Ramos (cell line): Measurements from ENCODE around the gene MSI2.
"Not testable (repeated sequence)": the region's sequence is repeated elsewhere in the genome, so short reads cannot be mapped to it uniquely, and the experiment has no call there.

Experiments used
- in situ Hi-C: fragments of 300-500 bp; cut with MboI; formaldehyde crosslinking; loops from one replicate; pipeline ENCODE4 v1.14.3; 2022; ENCODE audit warnings: low sequenced_read_pairs; ENCODE audit not compliant: unreplicated experiment

Gene MSI2

GRCh38 chr17:57487573-57487972 is 231.2 kb downstream of the MSI2 start:
- in situ Hi-C loops: no loop called here

DNA sequence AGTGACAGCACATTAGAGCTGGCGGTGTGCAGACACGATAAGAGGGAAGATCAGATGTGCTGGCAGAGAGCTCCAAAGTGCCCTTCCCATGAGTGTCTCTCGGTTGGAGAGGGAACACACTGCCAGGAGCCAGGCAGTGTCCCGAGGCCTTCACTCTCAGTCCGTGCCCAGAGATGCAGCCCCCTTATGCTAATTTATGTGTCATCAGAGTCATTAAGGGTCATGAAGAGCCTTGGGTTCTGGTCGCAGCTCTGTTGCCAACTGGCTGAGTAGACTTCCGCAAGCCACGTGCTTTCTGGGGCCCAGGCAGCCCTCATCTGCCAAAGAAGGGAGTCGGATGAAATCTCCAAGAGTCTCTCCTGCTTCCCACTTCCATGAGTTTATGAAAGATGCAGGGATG is 232.5 kb downstream of the MSI2 start:
- in situ Hi-C loops: no loop called here

DNA sequence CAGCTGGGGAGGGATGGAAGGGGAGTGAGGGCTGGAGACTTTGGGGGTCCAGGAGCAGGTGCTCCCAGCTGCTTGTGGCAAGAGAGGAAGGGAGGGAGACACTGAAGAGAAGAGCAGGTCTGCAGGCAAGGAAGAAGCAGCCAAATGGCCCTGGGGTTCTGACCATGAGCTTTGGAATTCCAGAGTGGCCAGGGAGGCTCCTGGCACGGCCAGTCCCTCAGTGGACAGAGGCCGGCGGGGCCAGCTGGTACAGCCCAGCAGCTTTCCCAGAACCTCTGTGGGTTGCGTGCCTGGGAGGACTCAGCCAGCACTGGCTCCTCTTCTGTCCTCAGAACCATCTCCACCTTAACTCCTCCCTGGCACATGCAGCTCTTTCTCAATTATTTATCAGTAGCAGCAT is 233.0 kb downstream of the MSI2 start:
- in situ Hi-C loops: no loop called here

DNA sequence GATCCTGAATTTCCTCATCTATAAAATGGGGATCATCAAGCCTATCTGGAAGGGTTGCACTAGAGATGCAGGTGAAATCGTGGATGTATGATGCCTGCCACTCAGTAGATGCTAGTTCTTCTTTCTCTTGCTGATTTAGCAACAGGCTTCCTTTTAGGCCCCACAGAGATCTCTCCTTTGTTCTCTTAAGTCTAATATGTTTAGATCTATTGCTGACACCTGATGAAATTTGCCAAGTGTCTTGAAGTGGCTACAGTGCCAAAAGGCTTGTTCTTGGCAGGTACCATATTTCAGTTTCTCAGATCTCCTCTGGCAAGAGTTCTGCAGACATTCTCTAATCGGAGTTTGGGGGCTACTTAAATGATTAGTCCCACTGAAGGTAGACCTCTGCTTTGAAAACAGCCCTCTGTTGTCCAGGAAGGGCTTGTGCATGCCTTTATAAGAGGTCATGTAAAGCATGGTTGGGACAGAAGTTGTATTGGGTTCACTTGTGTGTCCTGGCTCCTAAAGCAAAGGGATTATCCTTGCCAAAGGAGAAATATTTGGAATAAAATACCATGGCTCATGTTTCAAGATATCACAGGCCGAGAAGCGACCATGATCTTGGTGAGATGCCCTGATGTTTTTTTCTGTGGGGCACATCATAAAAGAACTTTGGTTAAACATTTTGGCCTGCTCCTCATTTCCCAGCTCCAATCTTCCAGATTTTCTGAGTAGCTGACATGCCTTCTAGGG is 234.0 kb downstream of the MSI2 start:
- in situ Hi-C loops: no loop called here

DNA sequence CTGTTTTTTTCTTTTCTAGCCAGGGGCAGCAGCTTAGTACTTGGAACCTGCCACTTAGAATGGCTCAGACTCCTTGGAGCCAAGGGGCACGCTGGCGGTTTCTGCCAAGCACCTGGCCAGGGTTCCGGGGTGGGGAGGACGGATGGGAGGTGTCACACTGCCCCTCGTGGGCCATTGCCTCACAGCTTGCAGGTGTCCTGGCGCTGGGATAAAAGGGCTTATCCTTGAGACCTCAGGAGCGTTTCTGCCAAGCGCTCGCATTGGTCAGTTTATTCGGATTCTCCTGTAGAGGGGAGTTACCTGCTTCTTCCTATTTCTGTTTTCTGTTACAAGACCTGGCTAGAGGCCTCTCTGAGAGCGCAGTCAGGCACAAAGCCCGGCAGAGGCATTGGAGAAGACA is 234.6 kb downstream of the MSI2 start:
- in situ Hi-C loops: no loop called here

GRCh38 chr17:57493171-57493570 is 236.8 kb downstream of the MSI2 start:
- in situ Hi-C loops: no loop called here

DNA sequence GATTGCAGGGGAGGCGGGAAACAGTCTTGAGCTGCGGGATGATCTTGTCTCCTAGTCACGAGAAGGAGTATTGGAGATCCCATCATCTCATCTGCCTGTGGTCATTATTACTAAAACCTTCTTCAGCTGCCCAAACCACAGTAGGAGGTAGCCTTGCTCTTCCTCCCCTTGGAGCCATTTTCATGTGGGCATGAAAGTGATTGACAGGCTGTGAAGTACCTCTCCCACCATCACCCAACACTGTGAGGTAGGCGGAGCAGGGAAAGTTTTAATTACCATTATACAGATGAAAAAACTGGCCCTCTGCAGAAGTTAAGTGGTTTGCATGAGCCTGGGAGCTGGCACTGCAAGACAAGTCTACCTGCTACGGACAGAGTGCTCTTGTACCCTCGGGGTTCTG is 237.3 kb downstream of the MSI2 start:
- in situ Hi-C loops: no loop called here

- in situ Hi-C loops: no loop called here
These were observed 238.1 kb downstream of the MSI2 start for GRCh38 chr17:57494443-57494842.

DNA sequence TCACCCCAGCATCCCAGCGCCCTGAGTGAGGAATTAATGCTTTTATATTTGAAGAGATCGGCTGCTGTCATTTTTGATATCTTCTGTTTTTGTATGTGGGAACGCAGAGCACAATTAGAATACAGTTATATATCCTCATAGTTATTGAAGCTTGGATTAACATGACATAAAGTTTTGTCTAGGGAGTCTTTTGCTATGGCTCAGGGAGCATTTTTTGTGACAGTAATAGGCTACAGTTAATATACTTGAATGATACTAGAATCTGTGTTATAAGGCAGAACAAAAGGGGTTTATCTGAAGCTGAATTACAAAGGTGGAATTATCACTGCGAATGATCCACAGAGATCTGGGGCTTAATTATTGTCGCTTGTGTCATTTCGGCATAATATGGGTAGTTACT is 239.4 kb downstream of the MSI2 start:
- in situ Hi-C loops: no loop called here

GRCh38 chr17:57496382-57496781 is 240.1 kb downstream of the MSI2 start:
- in situ Hi-C loops: no loop called here

- in situ Hi-C loops: no loop called here
These were observed 242.1 kb downstream of the MSI2 start for GRCh38 chr17:57498443-57498842.

GRCh38 chr17:57499221-57499620 is 242.9 kb downstream of the MSI2 start:
- in situ Hi-C loops: not testable (repeated sequence)

DNA sequence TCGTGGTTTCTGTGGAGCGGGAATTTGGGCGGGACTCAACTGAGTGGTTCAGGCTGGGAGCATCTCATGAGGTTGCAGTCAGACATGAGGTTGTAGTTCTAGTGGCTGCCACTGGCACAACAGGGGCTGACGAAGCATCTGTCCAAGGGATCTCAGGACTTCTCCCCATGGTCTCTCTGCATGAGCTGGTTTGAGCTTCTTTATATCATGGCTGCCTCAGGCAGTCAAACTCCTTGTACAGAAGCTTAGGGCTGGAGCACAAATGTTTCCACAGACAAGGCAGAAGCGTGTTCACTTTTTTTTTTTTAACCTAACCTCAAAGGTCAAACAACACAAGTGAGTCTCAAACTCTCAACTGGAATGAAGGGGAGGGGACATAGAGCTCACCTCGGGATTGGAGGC is 243.3 kb downstream of the MSI2 start:
- in situ Hi-C loops: no loop called here

DNA sequence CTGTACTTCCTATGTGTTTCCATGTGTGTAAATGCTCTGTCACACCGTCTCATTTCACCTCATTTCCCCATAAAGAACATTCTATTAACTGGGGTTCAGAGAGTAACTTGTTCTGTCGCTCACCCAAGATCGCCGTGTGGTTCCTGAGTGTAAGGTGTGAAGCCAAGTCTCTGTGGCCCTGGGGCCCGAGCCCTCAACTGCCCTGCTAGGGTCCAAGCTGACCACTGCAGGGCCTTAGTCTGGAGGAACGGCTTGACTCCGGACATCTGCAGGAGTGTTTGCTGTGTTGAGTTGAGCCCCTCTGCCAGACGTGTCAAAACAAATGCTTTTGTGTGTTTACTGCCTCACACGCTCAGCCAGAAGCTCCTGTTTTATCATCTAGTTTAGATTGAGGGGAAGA is 244.7 kb downstream of the MSI2 start:
- in situ Hi-C loops: no loop called here

DNA sequence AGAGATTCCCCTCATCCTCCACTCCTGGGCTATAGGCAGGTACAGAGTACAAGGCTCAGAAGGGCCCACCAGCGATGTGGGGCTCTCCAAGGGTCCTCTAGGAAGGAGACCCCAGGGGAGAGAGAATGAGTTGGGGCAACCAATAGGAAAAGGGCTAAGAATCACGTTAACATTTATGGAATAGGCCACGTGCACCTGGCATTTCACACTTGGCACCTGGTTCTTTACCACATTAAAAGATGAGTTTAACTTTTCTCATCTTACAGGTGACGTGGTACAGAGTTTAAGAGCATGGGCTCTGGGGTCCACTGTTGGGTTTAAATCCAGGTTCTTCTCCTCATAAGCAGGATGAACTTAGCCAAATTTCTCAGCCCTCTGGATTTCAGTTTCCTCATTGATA is 245.7 kb downstream of the MSI2 start:
- in situ Hi-C loops: no loop called here

DNA sequence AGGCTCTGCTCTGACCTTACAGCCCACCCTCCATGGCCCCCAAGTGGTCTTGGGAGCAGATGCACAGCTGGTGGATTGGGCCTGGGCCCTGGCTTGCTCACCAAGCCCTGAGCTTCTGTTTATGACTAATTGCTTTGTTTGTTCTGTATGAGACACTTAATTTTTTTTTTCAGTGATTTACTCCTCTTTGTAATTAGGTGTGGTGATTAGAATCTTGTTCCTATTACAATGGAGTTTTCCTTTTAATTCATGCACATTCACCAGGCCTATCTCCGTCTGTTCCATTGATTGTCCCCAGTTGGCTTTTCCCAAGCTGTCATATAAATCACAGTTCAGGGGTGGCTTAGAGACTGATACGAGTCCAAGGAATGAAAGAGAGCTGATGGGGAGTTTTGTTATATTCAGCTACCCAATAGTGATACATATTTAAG is 246.5 kb downstream of the MSI2 start:
- in situ Hi-C loops: no loop called here

- in situ Hi-C loops: no loop called here
These were observed 247.9 kb downstream of the MSI2 start for GRCh38 chr17:57504208-57504607.

- in situ Hi-C loops: no loop called here
These were observed 249.8 kb downstream of the MSI2 start for GRCh38 chr17:57505841-57506773.

GRCh38 chr17:57506774-57507127 is 250.4 kb downstream of the MSI2 start:
- in situ Hi-C loops: no loop called here

- in situ Hi-C loops: no loop called here
These were observed 251.5 kb downstream of the MSI2 start for GRCh38 chr17:57507828-57508227.

DNA sequence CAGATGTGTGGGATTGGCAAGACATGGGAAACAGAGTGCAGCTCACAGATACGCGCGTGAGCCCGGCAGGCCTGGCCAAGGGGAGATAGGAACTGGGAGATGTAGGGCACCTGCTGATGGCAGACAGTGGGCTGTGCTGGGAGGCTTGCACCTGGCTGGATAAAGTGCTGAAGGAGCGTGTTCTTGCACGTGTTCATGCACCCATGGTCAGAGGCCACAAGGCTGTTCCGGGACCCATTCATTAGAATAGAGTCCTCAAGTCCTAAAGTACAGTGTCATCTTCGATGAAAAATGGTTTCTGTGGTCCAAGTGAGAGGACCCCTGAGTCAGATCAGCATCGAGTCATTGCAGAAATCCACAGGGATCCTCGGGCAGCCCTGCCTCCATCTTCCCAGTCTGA is 252.3 kb downstream of the MSI2 start:
- in situ Hi-C loops: no loop called here
